Parathyroid adenoma (tissue), 2 donors: Measurements from ENCODE around the gene ATXN1L.

Source experiments
- H2AFZ ChIP-seq: fragments of 300-600 bp; sonication (generic); one replicate; pipeline ENCODE4 v1.7.0; 2017; ENCODE audit warnings: antibody characterized with exemption, mild to moderate bottlenecking
- H3K27ac ChIP-seq: fragments of 300-600 bp; sonication (generic); one replicate; pipeline ENCODE4 v1.7.0; 2017
- H3K27me3 ChIP-seq: fragments of 300-600 bp; sonication (generic); one replicate; pipeline ENCODE4 v1.7.0; 2017; ENCODE audit warnings: low read length; ENCODE audit not compliant: control insufficient read depth, insufficient read depth
- H3K36me3 ChIP-seq: fragments of 300-600 bp; sonication (generic); one replicate; pipeline ENCODE4 v1.7.0; 2017; ENCODE audit warnings: low read length; ENCODE audit not compliant: control insufficient read depth, insufficient read depth
- H3K4me1 ChIP-seq: fragments of 300-600 bp; sonication (generic); one replicate; pipeline ENCODE4 v1.7.0; 2017; ENCODE audit warnings: control low read depth
- H3K4me2 ChIP-seq: fragments of 300-600 bp; sonication (generic); one replicate; pipeline ENCODE4 v1.7.0; 2017; ENCODE audit warnings: low read length
- H3K4me3 ChIP-seq: fragments of 300-600 bp; sonication (generic); one replicate; pipeline ENCODE4 v1.7.0; 2017; ENCODE audit warnings: low read depth, low read length
- H3K79me2 ChIP-seq: fragments of 300-600 bp; sonication (generic); one replicate; pipeline ENCODE4 v1.7.0; 2017; ENCODE audit warnings: control low read depth
- H3K9ac ChIP-seq: fragments of 300-600 bp; sonication (generic); one replicate; pipeline ENCODE4 v1.7.0; 2017; ENCODE audit warnings: mild to moderate bottlenecking
- H3K9me3 ChIP-seq: fragments of 300-600 bp; sonication (generic); one replicate; pipeline ENCODE4 v1.7.0; 2017; ENCODE audit warnings: low read length; ENCODE audit not compliant: control insufficient read depth
- TF ChIP-seq, protein P1 (sequence below): fragments of 300-600 bp; sonication (generic); IDR thresholded peaks from one replicate; pipeline ENCODE4 v1.7.0; 2017; ENCODE audit warnings: antibody characterized with exemption, mild to moderate bottlenecking
- donor health status: primary hyperparathyroidism.

ATXN1L gene

GRCh38 chr16:71843572-71843971 lies 2.2 kb upstream of the ATXN1L start:
- no peaks in the 10 kb centered on the region for H3K36me3 ChIP-seq
- peak overlapping the region; percentile 43 for H2AFZ ChIP-seq
- H3K4me2 ChIP-seq: no peak overlapping the region
- H3K4me1 ChIP-seq: peaks cover 5% of the 10 kb centered on the region
- no peak overlapping the region for H3K4me3 ChIP-seq
- no peaks in the 10 kb centered on the region for H3K27me3 ChIP-seq
- peaks cover 15% of the 10 kb centered on the region for H3K79me2 ChIP-seq
- H3K9me3 ChIP-seq: no peaks in the 10 kb centered on the region
- no peak overlapping the region for H3K9ac ChIP-seq
- TF ChIP-seq, protein P1, sequence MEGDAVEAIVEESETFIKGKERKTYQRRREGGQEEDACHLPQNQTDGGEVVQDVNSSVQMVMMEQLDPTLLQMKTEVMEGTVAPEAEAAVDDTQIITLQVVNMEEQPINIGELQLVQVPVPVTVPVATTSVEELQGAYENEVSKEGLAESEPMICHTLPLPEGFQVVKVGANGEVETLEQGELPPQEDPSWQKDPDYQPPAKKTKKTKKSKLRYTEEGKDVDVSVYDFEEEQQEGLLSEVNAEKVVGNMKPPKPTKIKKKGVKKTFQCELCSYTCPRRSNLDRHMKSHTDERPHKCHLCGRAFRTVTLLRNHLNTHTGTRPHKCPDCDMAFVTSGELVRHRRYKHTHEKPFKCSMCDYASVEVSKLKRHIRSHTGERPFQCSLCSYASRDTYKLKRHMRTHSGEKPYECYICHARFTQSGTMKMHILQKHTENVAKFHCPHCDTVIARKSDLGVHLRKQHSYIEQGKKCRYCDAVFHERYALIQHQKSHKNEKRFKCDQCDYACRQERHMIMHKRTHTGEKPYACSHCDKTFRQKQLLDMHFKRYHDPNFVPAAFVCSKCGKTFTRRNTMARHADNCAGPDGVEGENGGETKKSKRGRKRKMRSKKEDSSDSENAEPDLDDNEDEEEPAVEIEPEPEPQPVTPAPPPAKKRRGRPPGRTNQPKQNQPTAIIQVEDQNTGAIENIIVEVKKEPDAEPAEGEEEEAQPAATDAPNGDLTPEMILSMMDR: no peak
- H3K27ac ChIP-seq: peak overlapping the region; percentile 27

GRCh38 chr16:71846431-71846830 lies 655 bp downstream of the ATXN1L start:
- Histone ChIP-seq H3K4me3 (peak overlapping the region; percentile 90), H3K9ac (peak overlapping the region; percentile 80), H3K27me3 (no peaks in the 10 kb centered on the region), H3K79me2 (peaks cover 24% of the 10 kb centered on the region), H2AFZ (peak overlapping the region; percentile 98), H3K9me3 (no peaks in the 10 kb centered on the region), H3K27ac (peak overlapping the region; percentile 84), H3K36me3 (no peaks in the 10 kb centered on the region), H3K4me2 (peak overlapping the region; percentile 69), H3K4me1 (peaks cover 5% of the 10 kb centered on the region)
- TF ChIP-seq, protein P1: no peak

GRCh38 chr16:71847096-71847495 lies 1.3 kb downstream of the ATXN1L start:
- peaks cover 27% of the 10 kb centered on the region for H3K79me2 ChIP-seq
- no peaks in the 10 kb centered on the region for H3K27me3 ChIP-seq
- H3K4me3 ChIP-seq: peak overlapping the region; percentile 90
- no peaks in the 10 kb centered on the region for H3K9me3 ChIP-seq
- H3K4me2 ChIP-seq: peak overlapping the region; percentile 69
- H3K27ac ChIP-seq: no peak overlapping the region
- H3K36me3 ChIP-seq: no peaks in the 10 kb centered on the region
- TF ChIP-seq, protein P1: no peak
- H3K9ac ChIP-seq: no peak overlapping the region
- H2AFZ ChIP-seq: no peak overlapping the region
- peaks cover 3% of the 10 kb centered on the region for H3K4me1 ChIP-seq

GRCh38 chr16:71848622-71849021 lies 2.8 kb downstream of the ATXN1L start:
- H3K79me2 ChIP-seq: peaks cover 39% of the 10 kb centered on the region
- H3K4me2 ChIP-seq: no peak overlapping the region
- no peaks in the 10 kb centered on the region for H3K9me3 ChIP-seq
- TF ChIP-seq, protein P1: no peak
- H3K4me3 ChIP-seq: no peak overlapping the region
- no peak overlapping the region for H2AFZ ChIP-seq
- no peaks in the 10 kb centered on the region for H3K4me1 ChIP-seq
- H3K36me3 ChIP-seq: no peaks in the 10 kb centered on the region
- H3K27ac ChIP-seq: no peak overlapping the region
- H3K27me3 ChIP-seq: no peaks in the 10 kb centered on the region
- H3K9ac ChIP-seq: no peak overlapping the region

- H2AFZ ChIP-seq: no peak overlapping the region
- no peak overlapping the region for H3K4me3 ChIP-seq
- TF ChIP-seq, protein P1: no peak
- no peaks in the 10 kb centered on the region for H3K4me1 ChIP-seq
- no peak overlapping the region for H3K27ac ChIP-seq
- no peaks in the 10 kb centered on the region for H3K27me3 ChIP-seq
- peaks cover 43% of the 10 kb centered on the region for H3K79me2 ChIP-seq
- no peaks in the 10 kb centered on the region for H3K9me3 ChIP-seq
- H3K9ac ChIP-seq: no peak overlapping the region
- H3K36me3 ChIP-seq: no peaks in the 10 kb centered on the region
- H3K4me2 ChIP-seq: no peak overlapping the region
Observed at GRCh38 chr16:71851746-71852145, 6.0 kb downstream of the ATXN1L start.
